ENCODE data around the gene FDXACB1.

Gene FDXACB1

DNA sequence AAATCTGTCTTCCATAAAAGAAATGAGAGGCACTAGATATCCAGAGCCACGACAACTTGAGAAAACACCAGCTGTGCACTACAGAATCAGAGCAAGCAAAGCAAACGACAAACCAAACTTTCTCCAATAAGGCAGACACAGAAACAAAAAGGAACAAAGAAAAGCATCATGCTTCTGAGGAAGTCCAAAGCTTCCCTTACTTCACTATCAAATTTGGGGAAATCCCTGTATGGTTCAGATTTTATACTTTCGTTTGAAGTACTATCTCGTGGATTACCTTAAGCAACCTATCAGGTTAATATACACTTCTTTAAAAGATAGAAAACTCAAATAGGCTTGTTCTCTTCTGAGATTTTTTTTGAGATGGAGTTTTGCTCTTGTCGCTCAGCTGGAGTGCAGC is 35.3 kb downstream of the FDXACB1 start:
- DNase-seq, result no peak

DNA sequence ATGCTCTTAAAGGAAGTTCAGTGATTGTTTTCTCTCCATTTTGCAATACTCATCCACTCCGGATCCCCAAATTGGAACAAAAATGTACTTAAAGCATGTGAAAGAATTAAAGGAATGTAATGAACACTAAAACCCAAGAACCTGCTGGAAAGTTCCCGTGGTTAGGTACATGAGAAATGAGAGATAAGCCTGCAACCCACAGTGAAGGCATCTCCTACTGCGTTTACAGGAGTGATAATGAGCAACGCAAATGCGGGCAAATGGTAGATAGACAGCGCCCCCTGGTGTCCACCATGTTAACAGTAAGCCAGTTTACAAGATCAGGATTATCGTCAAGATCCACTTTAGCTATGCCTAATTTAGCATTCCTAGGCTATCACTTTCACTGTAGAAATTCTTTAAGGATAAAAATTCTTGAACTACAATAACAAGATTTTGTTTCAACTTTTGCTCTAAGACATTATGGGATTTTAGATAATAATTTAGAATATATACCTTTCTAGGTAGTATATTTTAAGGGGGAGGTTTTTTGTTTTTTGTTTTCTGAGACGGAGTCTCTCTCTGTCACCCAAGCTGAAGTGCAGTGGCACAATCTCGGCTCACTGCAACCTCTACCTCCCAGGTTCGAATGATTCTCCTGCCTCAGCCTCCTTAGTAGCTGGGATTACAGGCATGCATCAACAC is 37.5 kb downstream of the FDXACB1 start:
- DNase-seq, result peak; percentile 74

DNA sequence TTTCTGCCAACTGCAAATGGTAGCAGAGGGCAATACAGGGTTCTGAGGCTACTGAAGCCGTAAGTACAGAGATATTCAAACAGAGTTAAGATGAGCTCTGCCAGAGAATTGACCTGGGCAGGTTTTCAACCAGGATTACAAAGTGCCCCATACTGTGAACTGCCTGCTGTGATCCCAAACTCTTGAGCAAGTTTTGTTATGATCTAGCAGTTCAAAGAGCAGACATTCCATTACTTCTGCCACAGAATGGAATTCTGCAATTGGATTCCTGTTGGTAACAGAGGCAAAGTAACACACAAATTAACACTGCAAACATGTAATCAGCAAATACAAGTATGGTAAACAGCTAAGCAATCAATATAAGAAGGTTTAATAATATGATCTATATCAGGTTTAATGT is 38.8 kb downstream of the FDXACB1 start:
- DNase-seq, result no peak

DNA sequence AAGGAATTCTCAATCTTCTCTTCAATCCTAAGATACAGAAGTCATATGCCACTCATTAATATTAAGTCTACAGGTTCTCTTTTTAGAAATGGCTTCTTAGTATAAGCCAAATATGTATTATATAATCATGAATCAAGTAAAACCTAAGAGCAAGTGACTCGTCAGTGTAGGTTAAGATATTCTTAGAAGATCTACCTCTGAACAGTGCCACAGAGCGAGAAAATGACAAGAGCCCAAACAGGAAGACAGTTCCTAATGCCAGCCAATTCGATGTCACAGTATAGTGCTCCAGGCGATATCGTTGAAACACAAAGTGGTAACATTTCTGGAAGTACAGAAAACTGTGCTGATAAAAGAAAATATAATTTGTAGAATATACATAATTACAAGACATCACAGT is 40.9 kb downstream of the FDXACB1 start:
- no peak for DNase-seq

DNA sequence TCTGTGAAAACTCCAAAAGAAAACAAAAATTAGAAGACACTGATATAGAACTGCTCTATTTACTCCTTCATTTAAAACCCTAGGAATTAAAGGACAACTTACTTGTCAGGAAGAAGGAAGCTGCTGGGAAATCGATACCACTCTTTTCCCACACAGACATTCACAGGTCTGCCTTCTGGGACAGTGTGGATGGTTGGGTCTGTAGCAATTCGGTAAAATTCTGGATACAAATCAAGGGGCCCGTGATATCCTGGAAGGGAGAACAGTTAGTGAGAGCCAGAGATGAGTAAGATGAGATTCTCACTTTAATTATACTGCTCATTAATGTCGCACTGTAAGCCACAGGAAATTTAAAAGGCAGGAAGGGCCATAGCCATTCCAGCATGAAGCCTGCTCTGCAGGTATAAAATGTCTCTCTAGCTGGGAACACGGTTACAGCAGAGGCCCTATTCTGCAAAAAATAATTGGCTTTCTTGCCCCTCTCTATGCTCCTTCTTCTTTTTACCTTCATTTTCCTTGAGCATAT is 41.5 kb downstream of the FDXACB1 start:
- no peak for DNase-seq

DNA sequence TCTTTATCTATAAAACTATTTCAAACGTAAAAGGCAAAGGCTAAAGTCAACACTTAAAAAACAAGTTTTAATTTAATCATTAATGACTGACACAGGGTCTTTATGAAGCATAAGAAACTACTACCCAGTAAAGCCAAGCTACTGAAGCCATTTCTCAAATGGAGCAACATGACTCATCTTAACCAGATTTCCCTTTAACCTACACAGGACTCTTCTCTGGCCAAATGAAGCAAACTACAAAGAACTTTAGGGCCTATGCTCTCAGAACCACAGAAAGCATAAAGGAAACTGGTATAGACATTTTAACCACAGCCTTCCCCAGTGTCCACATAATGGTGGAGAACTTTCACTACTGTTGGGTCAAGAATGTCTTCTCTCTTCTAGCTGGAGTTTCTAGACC is 42.2 kb downstream of the FDXACB1 start:
- peak; percentile 86 for DNase-seq

DNA sequence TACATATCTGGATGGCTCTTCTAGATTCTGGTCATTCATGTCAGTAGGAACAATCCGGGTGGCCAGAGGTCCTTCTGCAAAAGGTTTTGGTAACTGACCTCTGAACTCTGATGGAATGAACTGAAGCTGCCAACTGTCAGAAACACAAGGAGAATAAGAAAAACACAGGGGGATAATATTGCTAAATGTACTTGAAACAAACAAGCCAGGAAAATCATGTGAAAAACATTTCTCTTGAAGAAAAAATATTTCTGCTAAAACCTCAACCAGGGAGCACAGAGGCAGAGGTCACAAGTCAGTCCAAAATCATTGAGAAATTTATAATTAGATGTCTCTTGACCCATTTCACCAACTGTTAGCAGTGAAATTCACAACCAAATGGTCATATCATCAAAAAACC is 42.8 kb downstream of the FDXACB1 start:
- DNase-seq, result no peak

DNA sequence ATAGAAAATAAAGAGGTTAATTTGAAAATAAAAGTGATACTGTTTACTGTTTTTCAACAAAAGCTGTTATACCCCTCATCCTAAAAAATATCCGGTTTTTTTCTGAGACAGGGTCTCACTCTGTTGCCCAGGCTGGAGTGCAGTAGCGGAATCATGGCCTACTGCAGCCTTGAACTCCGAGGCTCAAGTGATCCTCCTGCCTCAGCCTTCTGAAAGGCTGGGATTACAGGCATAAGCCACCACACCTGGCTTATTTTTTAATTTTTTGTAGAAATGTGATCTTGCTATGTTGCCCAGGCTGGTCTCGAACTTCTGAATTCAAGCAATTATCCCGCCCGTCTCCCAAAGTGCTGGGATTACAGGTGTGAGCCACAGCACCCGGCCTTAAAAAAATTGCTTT is 43.3 kb downstream of the FDXACB1 start:
- no peak for DNase-seq

DNA sequence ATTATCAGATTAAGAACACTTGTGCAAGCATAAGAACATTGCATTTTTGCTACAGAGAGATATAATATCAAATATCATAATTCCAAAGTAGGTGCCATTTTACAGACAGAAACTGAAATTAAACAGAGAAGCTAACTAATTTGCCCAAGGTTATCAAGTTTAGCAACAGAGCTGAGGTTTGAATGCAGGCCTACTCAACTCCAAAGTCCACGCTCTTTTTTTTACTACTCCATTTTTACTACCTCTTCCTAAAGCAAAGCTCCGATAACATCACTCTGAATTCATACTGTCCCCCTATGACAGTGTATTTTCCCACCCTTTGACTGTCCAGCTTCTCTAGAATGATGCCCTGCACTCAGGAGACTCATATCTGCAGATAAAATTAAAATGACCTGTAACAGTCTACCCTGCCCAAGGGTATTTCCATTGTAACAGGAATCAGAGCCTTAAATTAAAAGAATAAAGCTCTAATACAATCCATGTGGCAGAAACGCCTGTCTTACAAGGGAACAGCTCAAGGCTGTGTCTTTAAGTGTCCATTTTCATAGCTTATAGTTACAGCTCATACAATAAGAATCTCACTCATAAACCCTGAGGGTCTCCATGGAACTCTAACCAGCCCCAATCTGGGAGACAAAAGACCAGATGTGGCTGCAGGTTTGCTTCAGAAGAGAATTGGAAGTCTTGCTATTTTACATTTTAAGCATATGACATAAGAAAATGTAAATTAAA is 44.4 kb downstream of the FDXACB1 start:
- DNase-seq, result no peak

DNA sequence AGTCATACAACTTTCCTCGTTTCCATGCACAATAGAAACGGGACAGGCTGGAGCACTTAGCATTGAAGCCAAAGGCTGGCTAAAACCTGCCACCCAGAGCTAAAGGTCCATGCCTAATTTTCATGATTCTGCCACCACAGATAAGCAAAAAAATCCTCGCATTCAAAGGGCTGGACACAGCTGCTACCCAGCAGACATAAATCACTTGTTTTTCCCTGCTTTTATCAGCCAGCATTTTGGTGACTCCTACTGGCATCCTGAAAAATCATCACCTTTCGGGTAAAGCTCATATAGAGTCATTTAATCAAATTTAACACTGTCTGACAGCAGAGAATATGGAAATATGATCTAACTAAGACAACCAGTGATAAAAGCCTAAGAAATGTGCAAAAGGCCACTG is 45.4 kb downstream of the FDXACB1 start:
- DNase-seq, result no peak

DNA sequence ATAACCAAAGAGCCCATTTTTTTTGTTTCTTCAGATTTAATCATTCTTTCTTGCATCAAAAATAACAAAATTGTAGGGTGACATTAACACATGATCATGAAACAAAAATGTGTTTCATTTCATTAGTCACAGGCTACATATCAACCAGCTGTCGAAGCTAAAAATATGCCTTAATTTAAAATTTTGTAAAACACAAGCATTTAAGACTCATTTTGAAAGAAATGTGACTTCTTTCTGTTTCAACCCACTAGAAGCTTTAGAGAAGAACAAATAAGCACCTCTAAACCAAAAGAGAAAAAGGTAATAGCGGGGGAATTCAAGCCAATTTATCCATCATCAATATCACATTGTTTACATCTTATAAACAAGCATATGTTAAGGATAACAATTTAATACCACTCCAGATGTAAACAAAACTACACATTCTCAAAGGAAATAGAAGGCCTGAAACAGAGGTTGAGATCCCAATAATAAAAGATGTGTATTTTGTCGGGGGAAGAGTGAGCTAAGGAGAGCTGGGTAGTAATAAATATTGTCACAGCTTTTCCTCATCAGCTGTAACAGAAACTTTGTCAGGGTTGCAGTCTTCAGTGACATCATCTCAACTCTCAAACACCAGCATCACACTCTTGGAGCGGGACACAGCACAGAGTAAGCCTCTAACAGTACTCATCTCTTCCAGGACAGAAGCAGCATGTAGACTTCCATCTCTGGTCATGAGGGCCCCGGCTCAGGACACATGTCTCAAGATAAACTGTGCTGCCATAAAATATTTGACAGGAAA is 49.6 kb downstream of the FDXACB1 start:
- no peak for DNase-seq

DNA sequence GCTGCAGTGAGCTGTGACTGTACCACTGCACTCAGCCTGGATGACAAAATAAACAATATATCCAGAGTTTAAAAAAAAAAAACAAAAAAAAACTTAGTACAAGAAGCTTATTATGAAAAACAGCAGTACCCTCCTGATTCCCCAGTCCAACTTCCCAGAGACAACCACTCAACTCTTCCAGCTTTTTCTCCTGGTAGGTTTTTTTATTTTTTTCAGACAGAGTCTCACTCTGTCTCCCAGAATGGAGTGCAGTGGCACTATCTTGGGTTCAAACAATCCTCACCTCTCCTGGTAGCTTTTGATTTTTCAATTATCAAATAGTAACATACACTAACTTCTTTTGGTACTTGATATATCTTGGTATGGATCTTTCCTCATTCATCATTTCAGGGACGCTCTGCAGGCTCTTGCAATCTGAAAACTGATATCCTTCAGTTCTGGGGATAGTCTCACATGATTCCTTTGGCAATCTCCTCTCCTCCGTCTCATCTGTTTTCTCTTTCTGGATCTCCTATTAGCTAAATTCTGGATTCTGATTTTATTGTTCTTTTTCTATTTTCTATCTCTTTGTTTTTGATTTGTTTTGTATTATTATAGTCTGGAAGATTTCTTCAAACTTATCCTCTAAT is 52.5 kb downstream of the FDXACB1 start:
- no peak for DNase-seq

All from MV-4-11 (cell line).